ENCODE data around the gene CCSER1.
"Not testable (repeated sequence)": the region's sequence is repeated elsewhere in the genome, so short reads cannot be mapped to it uniquely, and the experiment has no call there.

The CCSER1 gene

DNA sequence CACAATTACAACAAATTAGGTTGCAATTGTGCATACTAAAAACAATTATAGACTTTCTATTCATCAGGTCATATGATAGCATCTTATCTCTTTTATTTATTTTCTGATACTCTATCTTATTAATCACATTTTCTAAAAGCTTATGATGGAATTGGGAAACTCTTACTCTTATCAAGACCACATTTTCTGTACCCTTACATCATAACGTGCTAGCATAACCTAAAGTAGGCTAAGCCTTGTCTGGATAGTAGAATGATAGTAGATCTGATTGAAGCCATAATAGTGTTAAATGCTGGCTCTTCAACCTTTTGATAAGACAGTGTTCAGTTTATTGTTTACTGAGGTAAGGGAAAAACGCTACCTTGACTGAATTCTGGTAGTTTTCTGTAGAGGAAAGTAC, 294.0 kb downstream of the CCSER1 start:
- FAIRE-seq, result no peak
- DNase-seq (ENCODE audit: insufficient read length, low spot score), result no peak

DNA sequence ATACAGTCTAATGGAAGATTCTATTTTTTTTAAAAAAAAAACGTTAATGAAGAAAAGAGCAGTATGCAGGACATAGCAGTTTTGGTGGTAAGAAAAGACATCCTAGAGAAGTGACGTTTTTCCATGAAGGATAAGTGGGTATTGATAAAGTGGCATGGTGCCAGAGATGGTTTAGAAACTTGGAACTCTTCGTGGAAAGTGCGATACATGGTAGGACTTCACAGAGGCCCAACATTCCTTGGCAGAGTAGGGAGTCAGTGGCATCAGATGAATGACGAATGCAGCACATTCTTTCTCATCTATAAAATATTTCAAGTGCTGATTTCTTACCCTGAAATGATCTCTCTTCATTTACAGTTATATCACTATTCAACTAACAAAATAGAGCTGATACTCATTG, 298.7 kb downstream of the CCSER1 start:
- FAIRE-seq (no peak), DNase-seq (ENCODE audit: insufficient read length, low spot score) (no peak)

DNA sequence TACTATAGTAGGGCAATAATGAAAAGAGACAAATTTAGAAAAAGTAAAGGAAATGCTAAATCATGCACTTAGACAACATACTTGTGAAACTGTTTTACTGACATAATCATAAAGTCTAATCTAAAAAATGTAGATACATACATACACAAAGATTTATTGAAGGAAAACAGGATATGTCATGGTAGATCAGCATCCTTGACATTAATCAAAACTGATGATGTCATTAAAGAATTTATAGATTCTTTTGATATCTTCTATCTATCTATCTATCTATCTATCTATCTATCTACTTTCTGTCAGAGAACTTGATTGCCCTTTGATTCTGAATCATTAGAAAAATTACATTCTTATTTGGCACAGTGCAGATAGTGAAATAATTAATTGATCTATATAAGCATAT, 311.3 kb downstream of the CCSER1 start:
- FAIRE-seq (no peak), DNase-seq (ENCODE audit: insufficient read length, low spot score) (no peak)

DNA sequence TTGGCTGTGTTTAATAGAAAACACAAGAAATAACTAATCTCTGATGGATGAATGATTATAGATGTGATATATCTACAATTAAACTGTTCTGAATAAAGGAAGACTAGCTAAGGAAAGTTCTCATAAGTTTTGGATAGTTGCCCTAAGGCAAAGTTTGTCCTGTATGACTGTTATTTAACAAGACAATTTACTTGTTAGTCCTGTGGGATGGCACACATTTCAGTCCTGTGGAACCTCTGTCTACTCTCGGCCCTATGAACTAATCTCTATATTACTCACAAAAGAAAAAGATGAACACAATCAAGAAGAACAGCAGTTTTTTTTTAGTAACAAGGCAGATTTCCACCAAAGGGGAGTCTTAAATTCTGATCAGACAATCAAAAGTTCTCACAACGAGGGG, 314.6 kb downstream of the CCSER1 start:
- DNase-seq (ENCODE audit: insufficient read length, low spot score) (no peak), FAIRE-seq (no peak)

DNA sequence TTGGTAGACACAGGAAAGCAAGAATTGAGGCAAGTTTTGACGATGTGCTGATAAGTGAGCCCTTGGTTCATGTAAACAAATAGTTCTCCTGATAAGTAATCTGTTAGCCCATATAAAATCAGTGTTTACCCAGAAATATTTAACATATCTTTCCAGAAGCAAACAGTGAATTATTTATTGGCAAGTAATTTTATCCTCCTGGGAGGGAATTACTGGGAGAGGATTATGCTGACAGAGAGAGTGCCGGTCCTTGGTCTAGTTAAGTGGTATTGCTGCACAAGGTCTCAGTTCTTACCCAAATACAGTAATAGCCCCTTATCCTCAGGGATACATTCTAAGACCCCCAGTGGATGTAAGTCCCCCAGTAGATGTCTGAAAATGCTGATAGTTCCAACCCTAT, 315.4 kb downstream of the CCSER1 start:
- DNase-seq (ENCODE audit: insufficient read length, low spot score) (no peak), FAIRE-seq (no peak)

DNA sequence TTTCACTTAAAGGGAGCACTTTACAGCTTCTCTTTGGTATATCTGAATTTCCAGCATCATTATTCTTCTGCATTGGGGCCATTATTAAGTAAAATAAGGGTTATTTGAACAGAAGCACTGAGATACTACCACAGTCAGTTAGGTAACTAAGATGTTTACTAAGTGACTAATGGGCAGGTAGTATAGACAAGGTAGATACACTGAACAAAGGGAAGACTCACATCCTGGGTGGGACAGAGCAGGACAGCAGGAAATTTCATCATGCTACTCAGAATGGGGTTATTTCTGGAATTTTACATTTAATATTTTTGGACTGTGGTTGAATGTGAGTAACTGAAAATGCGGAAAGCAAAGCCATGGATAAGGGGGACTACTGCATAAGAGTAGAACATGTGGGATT, 316.0 kb downstream of the CCSER1 start:
- FAIRE-seq (no peak), DNase-seq (ENCODE audit: insufficient read length, low spot score) (no peak)

DNA sequence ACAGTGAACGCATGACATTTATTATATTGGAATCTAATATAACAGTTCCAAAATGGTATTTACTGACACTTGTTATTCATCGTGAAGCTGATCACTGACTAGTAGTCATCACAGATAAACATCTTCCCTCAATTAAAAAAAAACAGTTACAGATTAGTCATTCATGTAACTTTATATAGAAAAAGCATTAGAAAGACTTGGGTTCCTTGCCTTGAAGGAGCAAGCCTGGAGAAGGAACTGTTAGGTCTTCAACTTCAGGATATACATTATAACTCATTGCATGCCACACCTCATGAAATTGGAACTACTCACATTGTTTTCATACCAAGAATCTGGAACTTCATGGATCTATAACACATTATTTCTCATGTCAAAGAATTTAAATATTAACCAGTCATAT, 317.7 kb downstream of the CCSER1 start:
- DNase-seq (ENCODE audit: insufficient read length, low spot score) (peak; percentile 2), FAIRE-seq (no peak)

DNA sequence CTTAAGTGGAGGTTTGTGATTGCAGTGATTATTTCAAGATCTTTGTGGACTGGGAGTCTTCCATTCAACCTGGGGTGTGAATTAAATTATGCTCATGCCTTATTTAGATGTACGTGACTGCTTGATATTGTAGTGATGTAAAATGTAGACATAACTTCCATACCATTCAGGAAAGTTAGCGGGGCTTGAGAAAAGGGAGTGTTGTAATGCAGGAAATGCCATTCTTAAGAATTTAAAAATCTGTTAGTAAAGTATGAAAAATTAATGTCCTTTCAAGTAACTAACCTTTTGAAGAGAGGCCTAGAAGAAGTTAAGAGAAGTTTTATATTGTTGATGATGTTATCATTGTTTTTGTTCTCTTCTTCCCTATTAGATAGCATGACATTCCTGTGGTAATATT, 318.2 kb downstream of the CCSER1 start:
- FAIRE-seq (no peak), DNase-seq (ENCODE audit: insufficient read length, low spot score) (peak; percentile 13)

DNA sequence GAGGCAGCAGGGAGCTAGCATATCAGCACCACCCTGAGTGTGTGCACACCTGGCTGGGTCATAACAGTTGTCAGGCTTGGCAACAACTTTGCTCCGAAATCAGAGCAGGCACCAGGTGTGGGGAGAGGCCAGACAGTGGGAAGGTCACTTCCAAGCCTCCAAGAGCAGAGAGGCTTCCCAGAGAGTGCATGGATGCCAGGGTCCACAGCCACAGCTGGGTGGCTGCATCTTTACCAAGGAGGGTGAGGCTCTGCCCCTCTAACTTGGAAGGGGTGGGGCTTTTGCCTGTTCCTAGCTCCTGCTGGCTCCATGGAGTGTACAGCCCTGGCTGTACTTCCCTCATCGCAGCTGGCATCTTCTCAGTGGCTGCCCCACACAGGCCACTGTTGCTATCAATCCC, 322.4 kb downstream of the CCSER1 start:
- DNase-seq (ENCODE audit: insufficient read length, low spot score), result no peak
- no peak for FAIRE-seq

DNA sequence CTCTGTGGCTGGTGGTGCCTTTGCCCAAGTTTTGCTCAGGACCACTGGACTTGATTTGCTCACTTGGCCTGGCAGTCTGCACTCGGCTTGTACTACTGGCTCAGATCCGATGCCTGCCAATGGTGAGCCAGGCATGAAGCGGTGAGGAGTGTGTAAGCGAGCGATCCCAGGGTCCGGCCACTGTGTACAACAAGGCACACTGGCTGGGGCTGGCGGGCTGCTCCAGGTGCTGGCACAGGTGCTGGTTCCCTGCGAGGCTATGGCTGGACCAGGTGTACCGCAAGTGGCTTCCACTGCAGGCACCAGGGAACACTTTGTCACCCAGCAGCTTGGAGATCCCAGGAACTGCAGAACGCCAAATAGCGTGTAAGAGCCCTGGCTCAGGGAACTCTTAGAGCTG, 329.7 kb downstream of the CCSER1 start:
- FAIRE-seq (no peak), DNase-seq (ENCODE audit: insufficient read length, low spot score) (no peak)

DNA sequence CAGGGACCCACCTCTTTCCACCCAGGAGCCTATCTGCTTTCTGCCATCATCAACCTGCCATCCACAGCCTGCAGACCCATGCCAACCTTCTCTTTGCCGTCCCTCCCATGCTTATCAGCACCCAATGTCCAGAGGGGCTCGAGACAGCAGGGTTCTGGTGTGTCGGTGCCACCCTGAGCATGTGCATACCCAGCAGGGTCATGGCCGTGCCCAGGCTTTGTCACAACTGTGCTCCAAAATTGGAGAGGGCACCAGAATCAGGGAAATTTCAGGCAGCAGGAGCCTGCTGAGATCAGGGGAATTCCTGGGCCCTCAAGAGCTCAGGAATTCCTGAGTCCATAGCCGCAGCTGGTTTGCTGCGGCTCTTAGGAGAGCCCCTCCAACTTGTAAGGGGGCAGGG, 330.6 kb downstream of the CCSER1 start:
- no peak for DNase-seq (ENCODE audit: insufficient read length, low spot score)
- no peak for FAIRE-seq

DNA sequence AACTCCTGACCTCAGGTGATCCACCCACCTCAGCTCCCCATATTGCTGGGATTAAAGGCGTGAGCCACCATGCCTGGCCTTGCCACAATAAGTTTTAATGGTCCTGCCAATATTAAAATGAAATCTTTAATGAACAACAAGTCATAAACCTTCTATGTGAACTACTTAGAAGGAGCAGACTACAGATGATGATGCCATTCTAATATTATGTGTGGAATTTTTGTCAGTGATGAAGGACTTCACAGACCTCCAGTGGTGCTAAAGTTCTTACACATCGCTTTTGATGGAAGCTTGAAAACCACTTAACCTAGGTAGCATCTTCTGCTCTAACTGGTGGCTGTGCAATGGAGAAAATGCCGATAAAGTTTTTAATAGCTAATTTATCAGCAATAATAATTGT, 331.4 kb downstream of the CCSER1 start:
- FAIRE-seq, result no peak

DNA sequence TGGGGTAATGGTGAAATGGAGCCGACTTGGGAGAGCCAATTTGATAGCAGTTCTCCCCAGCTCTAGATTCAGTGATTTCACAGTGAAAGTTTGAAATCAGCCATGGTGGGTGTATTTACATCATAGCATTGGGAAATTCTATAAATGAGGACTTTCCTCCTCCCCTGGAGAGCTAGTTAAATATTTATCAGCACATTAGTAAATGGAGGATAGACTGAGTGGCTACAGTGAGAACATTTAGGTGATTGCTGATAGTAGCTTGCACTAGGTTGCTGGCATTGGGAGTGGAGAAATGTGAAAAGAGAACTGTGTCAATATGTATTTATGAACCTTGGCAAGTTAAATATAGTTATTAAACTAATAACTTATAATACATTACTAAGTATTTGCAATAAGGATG, 347.3 kb downstream of the CCSER1 start:
- no peak for DNase-seq (ENCODE audit: insufficient read length, low spot score)
- no peak for FAIRE-seq

More for the DNA sequence above, 331.4 kb downstream of the CCSER1 start:
- peak; percentile 12 for DNase-seq (ENCODE audit: insufficient read length, low spot score)

DNA sequence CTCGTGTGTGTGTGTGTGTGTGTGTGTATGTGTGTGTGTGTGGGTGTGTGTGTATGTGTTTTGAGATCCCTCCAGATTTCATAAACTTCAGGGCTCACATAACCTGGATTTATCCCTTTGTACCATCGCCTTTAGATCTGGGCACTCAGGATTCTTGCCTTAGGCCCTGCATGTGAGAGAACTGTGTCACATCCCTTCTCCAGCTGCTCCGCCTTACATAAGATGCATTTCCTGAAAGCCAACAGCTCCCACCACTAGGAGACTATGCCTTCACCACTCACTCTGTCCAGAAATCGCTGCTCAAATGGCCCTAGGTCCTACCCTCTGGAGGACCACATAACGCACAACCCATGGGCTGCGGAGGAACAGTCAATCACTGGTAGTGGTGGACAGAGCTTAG, 348.8 kb downstream of the CCSER1 start:
- DNase-seq (ENCODE audit: insufficient read length, low spot score), result no peak
- no peak for FAIRE-seq

DNA sequence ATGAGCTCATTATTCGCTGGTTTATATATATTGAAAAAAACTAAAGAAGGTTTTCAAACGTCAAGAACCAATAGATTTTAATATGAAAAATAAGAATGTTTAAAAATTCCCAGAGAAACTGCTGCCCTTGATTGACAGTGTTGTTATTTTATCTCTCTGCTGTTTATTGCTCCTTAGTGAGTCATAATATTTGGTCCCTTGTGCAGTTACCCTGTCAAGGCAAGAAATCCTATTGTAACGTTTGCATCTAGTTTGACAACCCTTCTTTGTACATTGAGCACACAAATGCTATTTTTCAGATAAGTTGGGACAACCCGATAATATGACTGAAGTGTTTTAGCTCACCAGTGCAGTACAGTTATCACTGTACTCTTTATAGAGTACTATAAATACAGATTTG, 349.4 kb downstream of the CCSER1 start:
- DNase-seq (ENCODE audit: insufficient read length, low spot score) (no peak), FAIRE-seq (no peak)

DNA sequence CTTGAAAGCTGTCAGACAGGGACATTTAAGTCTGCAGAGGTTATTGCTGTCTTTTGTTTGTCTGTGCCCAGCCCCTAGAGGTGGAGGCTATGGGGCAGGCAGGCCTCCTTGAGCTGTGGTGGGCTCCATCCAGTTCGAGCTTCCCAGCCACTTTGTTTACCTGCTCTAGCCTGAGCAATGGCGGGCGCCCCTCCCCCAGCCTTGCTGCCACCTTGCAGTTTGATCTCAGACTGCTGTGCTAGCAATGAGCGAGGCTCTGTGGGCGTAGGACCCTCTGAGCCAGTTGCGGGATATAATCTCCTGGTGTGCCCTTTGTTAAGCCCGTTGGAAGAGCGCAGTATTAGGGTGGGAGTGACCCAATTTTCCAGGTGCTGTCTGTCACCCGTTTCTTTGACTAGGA, 357.7 kb downstream of the CCSER1 start:
- DNase-seq (ENCODE audit: insufficient read length, low spot score); FAIRE-seq: not testable (repeated sequence)

DNA sequence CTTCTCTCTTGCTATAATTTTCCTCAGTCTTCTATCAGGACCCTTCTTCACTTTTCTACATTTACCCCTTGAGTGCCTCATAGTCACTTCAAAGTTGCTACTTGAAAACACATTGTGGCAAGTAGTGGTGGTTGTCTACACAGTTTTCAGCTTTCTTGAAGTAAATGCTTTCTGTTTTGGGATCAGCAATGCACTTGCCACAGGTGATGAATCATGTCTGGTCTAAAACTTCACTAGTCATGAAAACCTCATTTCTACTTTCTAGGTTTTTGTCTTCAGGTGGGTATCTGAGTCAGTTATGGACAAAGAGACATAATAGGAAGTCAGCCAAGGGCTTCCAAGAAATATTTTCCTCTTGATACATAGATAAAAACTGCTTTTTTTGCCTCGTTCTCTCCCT, 359.2 kb downstream of the CCSER1 start:
- no peak for DNase-seq (ENCODE audit: insufficient read length, low spot score)
- no peak for FAIRE-seq

DNA sequence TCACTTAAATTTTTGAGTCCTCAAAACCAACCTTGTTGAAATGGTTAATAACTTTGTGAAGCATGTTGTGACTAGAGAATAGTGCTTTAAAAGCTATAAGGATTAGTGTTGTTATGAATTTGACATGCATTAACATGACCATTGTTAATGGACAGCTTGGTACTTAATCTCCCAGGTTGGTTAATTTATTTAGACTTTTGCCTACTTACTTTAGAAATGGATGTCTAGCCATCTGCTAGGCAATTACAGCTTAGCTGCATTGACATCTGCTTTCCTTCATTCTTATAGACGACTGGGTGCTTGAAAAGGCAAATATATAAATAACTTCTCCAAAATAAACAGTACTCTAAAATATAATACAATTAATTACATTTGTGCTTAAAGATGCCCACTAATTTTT, 368.0 kb downstream of the CCSER1 start:
- DNase-seq (ENCODE audit: insufficient read length, low spot score), result no peak
- FAIRE-seq, result no peak

DNA sequence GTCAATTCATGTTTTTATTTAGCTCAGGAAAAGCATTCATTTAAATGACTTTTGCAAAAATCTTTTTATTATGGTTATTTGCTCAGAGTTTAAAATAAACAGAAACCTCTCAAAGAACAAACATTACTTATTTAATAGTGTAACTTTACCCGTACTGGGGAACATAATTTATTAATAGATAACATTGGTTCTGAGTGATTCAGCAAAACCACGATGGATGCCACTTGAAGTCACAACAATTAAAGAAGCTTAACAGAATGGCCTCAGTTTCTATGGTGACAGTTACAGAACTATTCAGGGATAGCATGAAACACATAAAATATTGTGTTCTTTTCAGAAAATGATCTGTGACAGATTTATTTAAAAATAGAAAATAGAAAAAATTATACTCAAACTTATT, 368.7 kb downstream of the CCSER1 start:
- no peak for DNase-seq (ENCODE audit: insufficient read length, low spot score)

DNA sequence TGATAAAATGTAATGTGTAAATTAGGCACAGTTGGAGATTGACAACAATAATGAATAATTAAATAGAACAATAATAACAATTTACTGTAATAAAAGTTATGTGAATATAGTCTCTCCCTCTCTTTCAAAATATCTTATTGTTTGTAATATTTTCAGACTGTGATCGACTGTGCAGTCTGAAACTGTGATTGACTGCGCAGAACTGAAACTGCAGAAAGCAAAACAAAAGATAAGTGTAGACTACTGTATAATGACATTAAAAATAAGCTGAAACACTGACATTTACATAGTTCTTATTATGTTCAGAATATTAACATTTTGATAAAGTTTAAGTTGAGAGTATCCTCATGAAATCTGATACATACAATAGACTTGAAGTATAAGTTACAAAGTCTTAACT, 371.0 kb downstream of the CCSER1 start:
- no peak for DNase-seq (ENCODE audit: insufficient read length, low spot score)
- FAIRE-seq, result no peak

More for the DNA sequence above, 368.7 kb downstream of the CCSER1 start:
- no peak for FAIRE-seq

DNA sequence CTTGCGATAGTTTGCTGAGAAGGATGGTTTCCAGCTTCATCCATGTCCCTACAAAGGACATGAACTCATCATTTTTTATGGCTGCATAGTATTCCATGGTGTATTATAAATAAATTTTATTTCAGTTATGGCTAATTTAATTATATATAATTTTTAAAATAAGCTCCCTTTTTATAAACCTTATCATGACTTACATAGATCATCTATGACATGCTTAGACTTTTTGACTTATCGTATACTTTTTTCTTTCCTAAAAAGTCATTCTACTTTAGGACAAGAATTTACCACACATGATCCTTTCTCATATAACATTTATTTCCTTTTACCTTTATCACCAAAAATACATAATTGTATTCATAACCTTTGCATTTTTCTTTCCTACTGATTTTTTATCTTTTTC, 376.5 kb downstream of the CCSER1 start:
- DNase-seq (ENCODE audit: insufficient read length, low spot score), result no peak
- FAIRE-seq, result no peak

DNA sequence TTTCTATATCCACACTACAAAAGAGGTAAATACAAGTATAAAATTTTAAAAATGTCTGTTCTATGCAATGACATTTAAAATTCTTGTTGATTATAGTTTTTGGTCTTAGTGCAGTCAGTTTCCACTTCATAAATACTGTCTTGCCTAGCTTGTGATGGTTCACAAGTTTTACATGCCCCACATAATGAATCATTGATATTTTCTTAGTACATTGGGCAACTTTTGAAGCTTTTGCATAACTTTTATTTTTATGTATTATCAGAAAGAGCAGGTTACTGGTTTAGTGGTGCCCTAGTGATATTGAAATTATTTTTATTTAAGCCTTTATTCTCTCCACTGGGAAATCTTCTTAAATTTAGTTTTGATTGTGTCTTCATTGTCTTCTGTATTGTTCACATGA, 388.0 kb downstream of the CCSER1 start:
- FAIRE-seq (no peak), DNase-seq (ENCODE audit: insufficient read length, low spot score) (no peak)

DNA sequence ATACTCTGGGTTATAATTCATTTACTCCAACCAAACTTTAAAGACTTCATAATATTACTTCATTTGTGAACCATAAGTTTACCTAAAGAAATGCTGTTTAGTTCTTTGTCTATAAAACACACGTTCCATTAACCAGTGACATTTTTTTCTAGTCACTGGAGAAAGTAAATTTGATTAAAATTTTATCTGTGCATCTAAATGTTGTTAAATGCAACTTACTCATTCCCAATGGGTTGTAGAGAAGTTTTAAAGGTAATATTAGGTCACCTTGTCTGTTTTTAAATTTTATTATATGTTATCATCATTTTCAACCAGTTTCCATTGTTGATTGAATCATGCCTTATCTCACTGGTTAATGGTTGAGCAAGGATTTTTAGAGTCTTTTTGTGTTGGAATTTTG, 401.4 kb downstream of the CCSER1 start:
- no peak for FAIRE-seq
- DNase-seq (ENCODE audit: insufficient read length, low spot score), result no peak

DNA sequence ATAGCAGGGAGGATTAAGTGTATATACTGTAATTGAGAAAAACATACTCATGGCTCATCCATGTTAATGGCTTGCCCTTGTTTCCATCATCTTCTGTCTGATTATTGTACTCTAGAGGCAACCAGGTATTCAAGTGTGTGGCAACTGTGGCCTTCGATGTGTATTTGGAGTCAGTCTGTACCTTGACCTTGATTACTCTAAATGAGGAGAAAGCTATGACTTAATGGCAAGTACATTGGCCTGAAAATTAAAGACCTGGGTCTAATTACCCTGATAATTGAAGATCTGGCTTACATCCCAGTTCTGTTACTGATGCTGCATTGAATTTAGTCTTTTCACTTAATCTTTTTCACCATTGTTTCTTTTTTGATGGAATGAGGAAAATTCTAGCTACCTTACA, 409.2 kb downstream of the CCSER1 start:
- no peak for DNase-seq (ENCODE audit: insufficient read length, low spot score)
- FAIRE-seq, result no peak
